HepG2 (cell line): ENCODE data around the gene TNP2. TPM values are rescaled to one million over a fixed set of nuclear protein-coding genes. Genes with fewer than 3 reads are reported as not detected.

Experiments used
- CBX5 ChIP-seq: sonication (generic); formaldehyde crosslinking; IDR thresholded peaks from 2 replicates; pipeline ENCODE4 v1.4.0; 2020; ENCODE audit warnings: missing genetic modification reagents, borderline replicate concordance
- GZF1 ChIP-seq: sonication (generic); formaldehyde crosslinking; IDR thresholded peaks from 2 replicates; pipeline ENCODE4 v1.5.1; 2020; ENCODE audit warnings: mild to moderate bottlenecking, missing genetic modification reagents
- JDP2 ChIP-seq: sonication (generic); formaldehyde crosslinking; IDR thresholded peaks from 2 replicates; pipeline ENCODE4 v1.8.1; 2022; ENCODE audit warnings: missing genetic modification reagents, borderline replicate concordance
- MIER2 ChIP-seq: IDR thresholded peaks from 2 replicates; pipeline ENCODE4 v1.6.1; 2016; ENCODE audit warnings: missing biosample characterization, missing genetic modification reagents
- NBN ChIP-seq: fragments of 450-650 bp; conservative IDR thresholded peaks from 2 replicates; pipeline ENCODE4 v1.6.1; 2017
- PAF1 ChIP-seq: IDR thresholded peaks from 2 replicates; pipeline ENCODE4 v1.6.1; 2016; ENCODE audit warnings: missing genetic modification reagents, missing compliant biosample characterization
- REPIN1 ChIP-seq: sonication (generic); formaldehyde crosslinking; IDR thresholded peaks from 2 replicates; pipeline ENCODE4 v1.8.0; 2022; ENCODE audit warnings: missing genetic modification reagents, low read depth, mild to moderate bottlenecking, borderline replicate concordance
- SNAPC5 ChIP-seq: sonication (generic); formaldehyde crosslinking; IDR thresholded peaks from 2 replicates; pipeline ENCODE4 v1.8.1; 2023; ENCODE audit warnings: mild to moderate bottlenecking, missing genetic modification reagents, borderline replicate concordance
- TBL1XR1 ChIP-seq: fragments of 150-350 bp; IDR thresholded peaks from 2 replicates; pipeline ENCODE4 v1.6.1; 2014; ENCODE audit warnings: borderline replicate concordance, low read length; ENCODE audit not compliant: partially characterized antibody
- ZBTB26 ChIP-seq: IDR thresholded peaks from 2 replicates; pipeline ENCODE4 v1.6.1; 2016; ENCODE audit warnings: missing compliant biosample characterization, missing genetic modification reagents, borderline replicate concordance
- ZFP41 ChIP-seq: sonication (generic); formaldehyde crosslinking; IDR thresholded peaks from 2 replicates; pipeline ENCODE4 v1.4.0; 2020; ENCODE audit warnings: mild to moderate bottlenecking, missing genetic modification reagents, borderline replicate concordance
- ZFP90 ChIP-seq: sonication (generic); formaldehyde crosslinking; IDR thresholded peaks from 2 replicates; pipeline ENCODE4 v1.8.0; 2022; ENCODE audit warnings: missing genetic modification reagents, mild to moderate bottlenecking, inconsistent platforms, borderline replicate concordance
- ZNF24 ChIP-seq: fragments of 450-650 bp; IDR thresholded peaks from 2 replicates; pipeline ENCODE4 v1.6.1; 2017; ENCODE audit warnings: antibody characterized with exemption, mild to moderate bottlenecking
- ZNF260 ChIP-seq: sonication (generic); formaldehyde crosslinking; IDR thresholded peaks from 2 replicates; pipeline ENCODE4 v1.4.0; 2020; ENCODE audit warnings: missing genetic modification reagents, low read depth, mild to moderate bottlenecking, borderline replicate concordance
- ZNF264 ChIP-seq: sonication (generic); formaldehyde crosslinking; IDR thresholded peaks from 2 replicates; pipeline ENCODE4 v1.4.0; 2020; ENCODE audit warnings: missing genetic modification reagents
- ZNF276 ChIP-seq: sonication (generic); formaldehyde crosslinking; IDR thresholded peaks from 2 replicates; pipeline ENCODE4 v1.4.0; 2020; ENCODE audit warnings: mild to moderate bottlenecking, low read depth, missing genetic modification reagents
- ZNF3 ChIP-seq: IDR thresholded peaks from 2 replicates; pipeline ENCODE4 v1.7.0; 2017; ENCODE audit warnings: inconsistent platforms
- ZNF34 ChIP-seq: sonication (generic); formaldehyde crosslinking; IDR thresholded peaks from 2 replicates; pipeline ENCODE4 v1.4.0; 2020; ENCODE audit warnings: mild to moderate bottlenecking, missing genetic modification reagents, borderline replicate concordance
- ZNF414 ChIP-seq: sonication (generic); formaldehyde crosslinking; IDR thresholded peaks from 2 replicates; pipeline ENCODE4 v1.5.0; 2020; ENCODE audit warnings: missing genetic modification reagents
- ZNF777 ChIP-seq: sonication (generic); formaldehyde crosslinking; IDR thresholded peaks from 2 replicates; pipeline ENCODE4 v1.4.0; 2020; ENCODE audit warnings: missing genetic modification reagents
- ZNF790 ChIP-seq: sonication (generic); formaldehyde crosslinking; IDR thresholded peaks from 2 replicates; pipeline ENCODE4 v1.8.0; 2022; ENCODE audit warnings: missing genetic modification reagents, mild to moderate bottlenecking, borderline replicate concordance
- polyA plus RNA-seq, 8 experiments: library from polyadenylated mRNA; depleted of rRNA in 3 of 8; stranded (reverse) in 7 of 8; unstranded in 1 of 8; fragments of >200 nt; fragmentation: Illumina TruSeq in 4 of 8; extraction: Trizol in 4 of 8; gene quantifications; 2 replicates each; pipeline versions ENCODE4 v1.2.1 to v1.2.3, GENCODE V29; 2011 to 2016; ENCODE audit warnings: low read depth in 4 of 8, missing spikeins in 1 of 8, mixed read lengths in 1 of 8; ENCODE audit not compliant: insufficient read depth in 1 of 8
- total RNA-seq, 5 experiments: library from RNA; depleted of rRNA; stranded (reverse); fragments of >200 nt; fragmentation: Illumina TruSeq; extraction: Trizol; gene quantifications; 2 replicates each; pipeline ENCODE4 v1.2.3, GENCODE V29; 2016; ENCODE audit warnings: low read depth in 1 of 5
- TF ChIP-seq, protein P1 (sequence below): sonication (generic); formaldehyde crosslinking; IDR thresholded peaks from 2 replicates; pipeline ENCODE4 v1.5.0; 2020; ENCODE audit warnings: mild to moderate bottlenecking, missing genetic modification reagents

The TNP2 gene
- total and polyA plus RNA-seq, 2 of the 13 experiments (the other 11 are each of a cell fraction or from before 2014, with no cell fraction given), result not detected

- no peak for TF ChIP-seq PAF1 (CRISPR knock-in tag)
- TF ChIP-seq JDP2, result no peak
- TF ChIP-seq GZF1 (CRISPR knock-in tag), result no peak; the same call in 1 of the 2 replicates
- 0 out of 2 replicates have a peak, but pooled peaks have one; percentile 54 for TF ChIP-seq REPIN1 (CRISPR knock-in tag)
- no peak for TF ChIP-seq NBN
- TF ChIP-seq SNAPC5 (CRISPR knock-in tag), result no peak
- no peak for TF ChIP-seq ZNF777 (CRISPR knock-in tag)
- TF ChIP-seq ZNF264 (CRISPR knock-in tag), result no peak
- no peak; the same call in 1 of the 2 replicates for TF ChIP-seq CBX5 (CRISPR knock-in tag)
- peak; percentile 81; the same call in 1 of the 2 replicates for TF ChIP-seq ZFP90 (CRISPR knock-in tag)
- no peak for TF ChIP-seq ZNF24
- no peak for TF ChIP-seq MIER2 (CRISPR knock-in tag)
- TF ChIP-seq ZNF414 (CRISPR knock-in tag), result peak; percentile 34; the same call in 1 of the 2 replicates
- TF ChIP-seq ZNF790 (CRISPR knock-in tag), result peak; percentile 36; the same call in 1 of the 2 replicates
- TF ChIP-seq ZFP41 (CRISPR knock-in tag), result no peak
- TF ChIP-seq, protein P1, sequence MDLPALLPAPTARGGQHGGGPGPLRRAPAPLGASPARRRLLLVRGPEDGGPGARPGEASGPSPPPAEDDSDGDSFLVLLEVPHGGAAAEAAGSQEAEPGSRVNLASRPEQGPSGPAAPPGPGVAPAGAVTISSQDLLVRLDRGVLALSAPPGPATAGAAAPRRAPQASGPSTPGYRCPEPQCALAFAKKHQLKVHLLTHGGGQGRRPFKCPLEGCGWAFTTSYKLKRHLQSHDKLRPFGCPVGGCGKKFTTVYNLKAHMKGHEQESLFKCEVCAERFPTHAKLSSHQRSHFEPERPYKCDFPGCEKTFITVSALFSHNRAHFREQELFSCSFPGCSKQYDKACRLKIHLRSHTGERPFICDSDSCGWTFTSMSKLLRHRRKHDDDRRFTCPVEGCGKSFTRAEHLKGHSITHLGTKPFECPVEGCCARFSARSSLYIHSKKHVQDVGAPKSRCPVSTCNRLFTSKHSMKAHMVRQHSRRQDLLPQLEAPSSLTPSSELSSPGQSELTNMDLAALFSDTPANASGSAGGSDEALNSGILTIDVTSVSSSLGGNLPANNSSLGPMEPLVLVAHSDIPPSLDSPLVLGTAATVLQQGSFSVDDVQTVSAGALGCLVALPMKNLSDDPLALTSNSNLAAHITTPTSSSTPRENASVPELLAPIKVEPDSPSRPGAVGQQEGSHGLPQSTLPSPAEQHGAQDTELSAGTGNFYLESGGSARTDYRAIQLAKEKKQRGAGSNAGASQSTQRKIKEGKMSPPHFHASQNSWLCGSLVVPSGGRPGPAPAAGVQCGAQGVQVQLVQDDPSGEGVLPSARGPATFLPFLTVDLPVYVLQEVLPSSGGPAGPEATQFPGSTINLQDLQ (CRISPR knock-in tag), result 0 out of 2 replicates have a peak, but pooled peaks have one; percentile 37
- no peak; the same call in 1 of the 2 replicates for TF ChIP-seq ZNF3
- no peak for TF ChIP-seq TBL1XR1
- TF ChIP-seq ZNF276 (CRISPR knock-in tag), result peak; percentile 54; the same call in 1 of the 2 replicates
- no peak for TF ChIP-seq ZNF260 (CRISPR knock-in tag)
- no peak for TF ChIP-seq ZBTB26 (CRISPR knock-in tag)
- 0 out of 2 replicates have a peak, but pooled peaks have one; percentile 19 for TF ChIP-seq ZNF34 (CRISPR knock-in tag)
Observed at GRCh38 chr16:11258553-11259492, 10.3 kb downstream of the TNP2 start (continued).
